Stimulated activated naive B cell treated with anti-CD40 and anti-IgM and Interleukin-4, amounts not matched to agents 10 μg/mL and 1 μg/mL and 100 μg/mL, for 72 hours (primary cell): Measurements from ENCODE around the gene MRPL43.

ENCODE experiments used
- ATAC-seq, 2 donors: fragments of 150-1000 bp; cut with Tn5 transposase; replicated peaks; 2 replicates each; pipeline ENCODE4 v1.10.0; 2021; ENCODE audit warnings: moderate library complexity in 1 of 2
- DNase-seq: peaks from one replicate; pipeline ENCODE4 v3.0.0; 2021
- H3K27ac Mint-ChIP-seq: one replicate; pipeline ENCODE4 v1.8.0; 2022; ENCODE audit warnings: mild to moderate bottlenecking, mixed read lengths
- H3K27me3 Mint-ChIP-seq, 2 donors: one replicate each; pipeline ENCODE4 v1.8.0; 2022; ENCODE audit warnings: mixed read lengths in 2 of 2
- H3K36me3 Mint-ChIP-seq, 2 donors: one replicate each; pipeline ENCODE4 v1.8.0; 2022; ENCODE audit warnings: mixed read lengths in 2 of 2, mild to moderate bottlenecking in 1 of 2
- H3K4me1 Mint-ChIP-seq, 2 donors: one replicate each; pipeline ENCODE4 v1.8.0; 2022; ENCODE audit warnings: mixed read lengths in 2 of 2, mild to moderate bottlenecking in 1 of 2
- H3K4me3 Mint-ChIP-seq, 2 donors: one replicate each; pipeline ENCODE4 v1.8.0; 2022; ENCODE audit warnings: mild to moderate bottlenecking in 2 of 2, mixed read lengths in 2 of 2, moderate library complexity in 1 of 2
- H3K9me3 Mint-ChIP-seq, 2 donors: one replicate each; pipeline ENCODE4 v1.8.0; 2022; ENCODE audit warnings: mixed read lengths in 2 of 2, mild to moderate bottlenecking in 1 of 2

The MRPL43 gene

DNA sequence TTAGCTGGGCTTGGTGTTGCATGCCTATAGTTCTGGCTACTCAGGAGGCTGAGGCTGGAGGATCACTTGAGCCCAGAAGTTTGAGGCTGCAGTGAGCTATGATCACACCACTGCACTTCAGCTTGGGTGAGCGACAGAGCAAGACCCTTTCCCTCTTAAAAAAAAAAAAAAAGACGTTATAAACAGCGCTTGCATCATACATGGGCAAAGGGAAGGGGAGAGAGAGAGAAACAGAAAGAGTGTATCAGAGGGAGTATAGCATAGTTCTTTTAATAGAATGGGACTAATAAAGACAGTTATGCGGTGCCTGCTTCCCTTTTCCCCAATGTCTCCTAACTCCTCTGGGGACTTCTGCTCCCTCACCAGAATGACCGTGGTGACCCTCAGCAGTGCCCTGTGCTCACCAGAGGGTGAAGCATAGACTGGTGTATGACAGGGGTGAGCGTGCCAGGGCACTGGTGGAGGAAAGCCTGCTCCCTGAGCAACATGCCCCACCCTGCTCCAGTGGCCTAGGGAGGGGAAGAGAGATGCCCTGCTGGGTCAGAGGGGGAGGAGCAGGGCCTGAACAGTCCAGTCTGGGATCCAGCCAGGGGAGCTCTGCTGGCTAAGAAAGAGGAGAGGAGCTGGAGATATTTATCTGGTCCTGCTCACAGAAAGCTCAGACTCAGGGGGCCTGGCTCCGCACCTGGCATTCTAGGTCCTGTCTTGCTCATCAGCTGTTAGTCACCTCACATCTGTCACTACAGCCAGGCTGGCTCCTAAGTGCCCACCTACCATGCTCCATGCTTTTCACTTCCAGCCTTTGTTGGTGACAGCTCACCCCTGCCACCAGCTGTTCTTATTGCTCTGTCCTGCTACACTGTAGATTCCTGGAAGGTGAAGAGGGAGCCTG, 41.4 kb upstream of the MRPL43 start:
- no peak for DNase-seq
- Mint-ChIP-seq H3K27ac (no peak overlapping the region), H3K4me3 (no peak overlapping the region), H3K4me1 (peaks cover 27 to 30% of the 10 kb centered on the region in 2 donors), H3K27me3 (peaks cover 29% of the 10 kb centered on the region in 2 donors), H3K36me3 (no peaks in the 10 kb centered on the region), H3K9me3 (no peaks in the 10 kb centered on the region)
- ATAC-seq = no peak

GRCh38 chr10:101027106-101027720, 39.9 kb upstream of the MRPL43 start:
- Mint-ChIP-seq H3K27ac (no peak overlapping the region), H3K4me3 (no peak overlapping the region), H3K36me3 (no peaks in the 10 kb centered on the region), H3K4me1 (peaks cover 18 to 22% of the 10 kb centered on the region in 2 donors), H3K27me3 (peaks cover 29 to 30% of the 10 kb centered on the region in 2 donors), H3K9me3 (no peaks in the 10 kb centered on the region)
- no peak for ATAC-seq
- no peak for DNase-seq

DNA sequence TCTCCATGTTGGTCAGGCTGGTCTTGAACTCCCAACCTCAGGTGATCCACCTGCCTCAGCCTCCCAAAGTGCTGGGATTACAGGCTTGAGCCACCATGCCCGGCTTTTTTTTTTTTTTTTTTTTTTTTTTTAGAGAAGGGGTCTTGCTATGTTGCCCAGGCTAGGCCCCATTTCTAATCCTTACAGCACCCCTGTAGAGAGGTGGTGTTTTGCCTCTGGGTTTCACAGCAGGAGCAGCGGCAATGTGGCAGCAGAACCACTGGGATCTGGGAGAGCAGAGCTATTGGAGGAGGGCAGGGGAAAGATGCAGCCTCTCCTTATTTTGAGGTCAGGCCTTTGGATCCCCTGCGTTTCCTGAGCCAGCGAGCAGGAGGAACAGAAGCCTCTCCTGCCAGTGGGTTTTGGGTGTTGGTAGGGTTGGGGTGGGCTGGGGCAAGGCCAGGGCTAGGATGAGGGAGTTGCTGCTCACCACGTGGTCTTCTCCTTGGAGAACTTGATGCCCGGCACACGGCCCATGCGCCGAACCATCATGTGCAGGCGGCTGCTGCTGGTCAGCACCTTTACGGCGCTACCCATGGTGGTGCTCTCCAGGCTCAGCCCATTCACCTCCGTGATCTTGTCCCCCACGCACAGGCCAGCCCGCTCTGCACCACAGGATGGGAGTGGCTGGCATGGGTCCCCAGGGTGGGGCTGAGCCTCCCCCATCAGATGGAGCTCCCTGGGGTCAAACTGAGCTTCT, 35.8 kb upstream of the MRPL43 start:
- peaks cover 28 to 41% of the 10 kb centered on the region in 2 donors for H3K27me3 Mint-ChIP-seq
- peaks cover 7 to 16% of the 10 kb centered on the region in 2 donors for H3K4me1 Mint-ChIP-seq
- H3K27ac Mint-ChIP-seq = no peak overlapping the region
- H3K4me3 Mint-ChIP-seq = no peak overlapping the region
- DNase-seq (no peak), ATAC-seq (no peak)
- H3K9me3 Mint-ChIP-seq = no peaks in the 10 kb centered on the region
- no peaks in the 10 kb centered on the region for H3K36me3 Mint-ChIP-seq

DNA sequence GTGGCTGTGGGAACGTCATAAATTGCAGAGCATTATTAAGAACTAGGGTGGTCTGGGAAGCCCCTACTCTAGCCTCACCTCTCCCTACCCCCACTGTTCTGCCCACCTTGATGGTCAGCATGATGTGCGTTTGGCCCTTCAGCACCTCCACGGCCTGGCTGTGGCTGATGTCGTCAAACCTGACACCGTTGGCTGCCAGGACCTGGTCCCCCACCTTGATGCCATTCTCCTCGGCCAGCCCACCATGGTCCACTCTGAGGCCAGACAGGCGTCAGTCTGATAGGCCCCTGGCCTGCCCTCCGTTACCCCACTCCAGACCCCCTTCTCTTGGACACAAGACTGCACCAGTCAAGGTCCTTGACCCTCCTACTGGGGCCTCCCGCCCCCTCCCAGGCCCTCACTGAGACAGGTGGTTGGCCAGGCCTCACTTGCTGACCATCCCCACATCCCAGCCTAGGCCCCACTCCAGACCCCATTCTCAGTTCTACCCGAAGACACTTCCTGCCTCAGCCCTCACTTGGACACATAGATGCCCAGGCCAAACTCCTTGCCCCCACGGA, 34.5 kb upstream of the MRPL43 start:
- H3K4me3 Mint-ChIP-seq = no peak overlapping the region
- no peaks in the 10 kb centered on the region for H3K36me3 Mint-ChIP-seq
- no peak for ATAC-seq
- no peaks in the 10 kb centered on the region for H3K9me3 Mint-ChIP-seq
- H3K27me3 Mint-ChIP-seq = peaks cover 26 to 42% of the 10 kb centered on the region in 2 donors
- DNase-seq = no peak
- H3K4me1 Mint-ChIP-seq = peaks cover 11 to 25% of the 10 kb centered on the region in 2 donors
- H3K27ac Mint-ChIP-seq = peak overlapping the region; percentile 14

- no peak overlapping the region for H3K4me3 Mint-ChIP-seq
- H3K9me3 Mint-ChIP-seq = no peaks in the 10 kb centered on the region
- H3K27ac Mint-ChIP-seq = no peak overlapping the region
- no peaks in the 10 kb centered on the region for H3K36me3 Mint-ChIP-seq
- H3K4me1 Mint-ChIP-seq = peaks cover 11 to 25% of the 10 kb centered on the region in 2 donors
- DNase-seq = no peak
- peaks cover 32 to 48% of the 10 kb centered on the region in 2 donors for H3K27me3 Mint-ChIP-seq
- ATAC-seq = no peak
Observed at GRCh38 chr10:101021239-101021638, 33.9 kb upstream of the MRPL43 start.

- Mint-ChIP-seq H3K4me3 (no peak overlapping the region), H3K36me3 (no peaks in the 10 kb centered on the region), H3K4me1 (peaks cover 11 to 25% of the 10 kb centered on the region in 2 donors), H3K9me3 (no peaks in the 10 kb centered on the region), H3K27ac (no peak overlapping the region), H3K27me3 (peaks cover 36 to 55% of the 10 kb centered on the region in 2 donors)
- ATAC-seq = no peak
- DNase-seq = no peak
Observed at GRCh38 chr10:101020427-101021075, 33.3 kb upstream of the MRPL43 start.

DNA sequence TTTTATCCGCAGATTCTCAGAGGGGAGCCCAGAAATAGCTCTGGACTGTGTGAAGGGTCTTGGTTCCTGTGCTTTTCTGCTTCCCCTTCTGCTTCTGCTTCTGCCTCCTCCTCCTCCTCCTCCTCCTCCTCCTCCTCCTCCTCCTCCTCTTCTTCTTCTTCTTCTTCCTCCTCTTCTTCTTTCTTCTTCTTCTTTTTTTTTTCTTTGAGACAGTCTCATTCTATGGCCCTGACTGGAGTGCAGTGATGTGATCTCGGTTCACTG, 32.1 kb upstream of the MRPL43 start:
- DNase-seq (no peak), ATAC-seq (no peak)
- Mint-ChIP-seq H3K36me3 (no peaks in the 10 kb centered on the region), H3K27ac (no peak overlapping the region), H3K9me3 (no peaks in the 10 kb centered on the region), H3K27me3 (peaks cover 45 to 63% of the 10 kb centered on the region in 2 donors), H3K4me3 (peak overlapping the region in 1 of 2 donors; percentile 9), H3K4me1 (peaks cover 16 to 29% of the 10 kb centered on the region in 2 donors)

DNA sequence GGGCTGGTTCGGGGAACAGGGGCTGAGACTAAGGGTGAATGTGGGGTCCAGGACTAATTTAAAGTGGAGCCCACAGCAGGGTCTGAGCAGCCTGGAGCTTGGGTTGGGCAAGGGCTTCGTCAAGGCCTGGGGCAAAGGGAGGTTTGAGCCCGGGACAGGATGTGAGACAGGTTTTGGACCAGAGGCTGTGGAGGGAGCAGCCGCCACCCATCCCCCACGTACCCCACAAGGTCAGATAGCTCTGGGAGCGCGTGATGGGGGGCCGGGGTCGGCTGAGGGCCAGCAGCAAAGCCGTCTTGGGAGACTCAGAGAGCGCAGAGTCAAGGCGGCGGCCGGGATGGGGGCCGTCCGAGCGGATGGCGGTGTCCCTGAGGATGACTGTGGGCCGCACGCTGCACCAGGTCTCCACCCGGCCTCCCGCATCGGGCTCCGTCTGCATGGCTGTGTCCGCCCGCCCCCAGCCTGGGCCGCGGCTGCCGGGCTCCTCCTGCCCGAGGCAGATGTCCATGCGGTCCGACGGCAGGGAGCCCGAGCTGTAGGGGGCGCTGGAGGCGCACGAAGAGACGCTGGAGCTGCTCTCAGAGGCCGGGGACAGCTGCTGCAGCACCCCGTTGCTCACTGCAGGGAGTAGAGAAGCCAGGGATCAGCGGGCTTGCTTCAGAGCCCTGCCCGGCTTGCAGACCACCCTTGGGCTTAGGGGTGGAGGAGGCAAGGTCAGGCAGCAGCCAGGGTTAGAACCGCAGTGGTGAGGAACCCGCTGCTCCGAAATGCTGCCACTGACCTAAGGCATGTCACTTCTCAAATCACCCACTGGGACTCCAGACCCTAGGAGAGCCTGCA, 31.5 kb upstream of the MRPL43 start:
- DNase-seq (peak; percentile 65), ATAC-seq (peak; percentile 79 to 80)
- H3K4me3 Mint-ChIP-seq = peak overlapping the region; percentile 61 to 71
- H3K27ac Mint-ChIP-seq = peak overlapping the region; percentile 87
- no peaks in the 10 kb centered on the region for H3K36me3 Mint-ChIP-seq
- H3K27me3 Mint-ChIP-seq = peaks cover 47 to 63% of the 10 kb centered on the region in 2 donors
- peaks cover 18 to 34% of the 10 kb centered on the region in 2 donors for H3K4me1 Mint-ChIP-seq
- no peaks in the 10 kb centered on the region for H3K9me3 Mint-ChIP-seq

GRCh38 chr10:101018118-101018599, 30.9 kb upstream of the MRPL43 start:
- Mint-ChIP-seq H3K9me3 (no peaks in the 10 kb centered on the region), H3K4me3 (peak overlapping the region; percentile 61 to 71)

GRCh38 chr10:101016814-101017213, 29.5 kb upstream of the MRPL43 start:
- Mint-ChIP-seq H3K27me3 (peaks cover 50 to 64% of the 10 kb centered on the region in 2 donors), H3K36me3 (no peaks in the 10 kb centered on the region), H3K9me3 (no peaks in the 10 kb centered on the region), H3K4me1 (peaks cover 29 to 44% of the 10 kb centered on the region in 2 donors), H3K27ac (peak overlapping the region; percentile 1), H3K4me3 (no peak overlapping the region)
- no peak for DNase-seq
- ATAC-seq = no peak

More at GRCh38 chr10:101018118-101018599, 30.9 kb upstream of the MRPL43 start:
- Mint-ChIP-seq H3K36me3 (no peaks in the 10 kb centered on the region), H3K27me3 (peaks cover 49 to 67% of the 10 kb centered on the region in 2 donors), H3K4me1 (peaks cover 22 to 38% of the 10 kb centered on the region in 2 donors), H3K27ac (peak overlapping the region; percentile 87)
- ATAC-seq (peak; percentile 61 to 65), DNase-seq (no peak)

DNA sequence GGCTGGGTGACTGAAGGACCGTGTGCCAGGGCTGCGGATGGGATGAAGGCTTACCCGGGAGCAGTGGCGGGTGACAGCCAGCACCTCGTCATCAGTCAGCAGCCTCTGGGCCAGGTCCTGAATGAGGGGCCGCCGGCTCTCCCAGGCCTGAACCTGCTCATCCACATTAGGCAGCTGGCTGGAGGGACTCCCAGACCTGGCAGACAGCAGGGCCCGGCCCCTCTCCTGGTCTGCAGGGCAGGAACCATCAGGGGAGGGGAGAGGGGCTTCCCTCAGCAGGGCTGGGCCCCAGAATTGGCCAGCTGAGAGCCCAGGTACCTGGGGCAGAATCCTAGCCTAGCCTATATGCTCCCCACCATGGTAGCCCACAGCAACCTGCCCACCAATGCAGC, 28.3 kb upstream of the MRPL43 start:
- Mint-ChIP-seq H3K4me3 (no peak overlapping the region), H3K27ac (no peak overlapping the region), H3K36me3 (no peaks in the 10 kb centered on the region), H3K9me3 (no peaks in the 10 kb centered on the region), H3K4me1 (peaks cover 29 to 44% of the 10 kb centered on the region in 2 donors), H3K27me3 (peaks cover 46 to 55% of the 10 kb centered on the region in 2 donors)
- ATAC-seq (no peak), DNase-seq (no peak)

DNA sequence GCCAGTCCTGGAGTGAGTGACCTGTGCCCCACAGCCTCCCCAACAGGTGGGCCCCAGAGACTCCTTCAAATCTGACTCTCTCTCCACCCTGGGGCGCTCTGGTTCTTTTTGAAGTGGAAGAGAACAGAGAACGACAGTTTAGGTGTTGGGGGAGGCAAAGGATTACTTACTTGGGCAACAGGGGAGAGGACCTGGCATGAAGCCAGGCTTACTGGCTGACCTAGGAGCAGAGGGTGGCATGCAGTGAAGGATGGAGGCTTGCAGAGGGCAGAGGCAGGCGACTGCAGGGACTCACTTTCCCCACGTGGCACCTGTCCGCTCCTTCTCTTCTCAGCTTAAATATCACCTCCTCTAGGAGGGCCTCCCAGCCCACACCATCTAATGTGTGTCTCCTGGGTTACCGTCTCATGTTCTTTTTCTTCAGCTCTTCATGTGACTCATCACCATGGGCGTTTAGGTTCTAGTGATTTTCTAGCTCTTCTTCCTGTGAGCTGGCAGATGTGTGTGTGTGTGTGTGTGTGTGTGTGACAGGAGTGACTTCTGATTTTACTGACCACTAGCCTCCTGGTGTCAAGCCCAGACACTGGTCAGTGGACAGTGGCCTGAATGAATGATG, 27.8 kb upstream of the MRPL43 start:
- Mint-ChIP-seq H3K4me1 (peaks cover 29 to 44% of the 10 kb centered on the region in 2 donors), H3K27me3 (peaks cover 46 to 54% of the 10 kb centered on the region in 2 donors), H3K9me3 (no peaks in the 10 kb centered on the region), H3K27ac (no peak overlapping the region), H3K36me3 (no peaks in the 10 kb centered on the region), H3K4me3 (no peak overlapping the region)
- ATAC-seq = no peak
- DNase-seq = no peak
